Testis (tissue), 3 donors: Measurements from ENCODE around the gene SLC25A17. TPM values are rescaled to one million over a fixed set of nuclear protein-coding genes. Genes with fewer than 3 reads are reported as not detected.

Source experiments
- DNase-seq: peaks from one replicate; pipeline ENCODE4 v3.0.0-alpha.2; 2019
- H3K27ac ChIP-seq, 2 donors: fragments of 200-600 bp; sonication (generic); one replicate each; pipeline ENCODE4 v1.5.1; 2019
- H3K27me3 ChIP-seq: fragments of 200-600 bp; sonication (generic); one replicate; pipeline ENCODE4 v1.5.1; 2019
- H3K36me3 ChIP-seq: fragments of 200-600 bp; sonication (generic); one replicate; pipeline ENCODE4 v1.5.1; 2017; ENCODE audit warnings: low read depth; ENCODE audit errors: missing control alignments
- H3K4me1 ChIP-seq: fragments of 200-600 bp; sonication (generic); one replicate; pipeline ENCODE4 v1.5.1; 2019
- H3K4me3 ChIP-seq, 2 donors: fragments of 200-600 bp; sonication (generic); one replicate each; pipeline ENCODE4 v1.5.1; 2017 to 2019
- H3K9me3 ChIP-seq: fragments of 200-600 bp; sonication (generic); one replicate; pipeline ENCODE4 v1.5.1; 2017
- CTCF ChIP-seq, 3 experiments: fragments of 450-650 bp in 2 of 3; fragments of 200-600 bp in 1 of 3; sonication (generic) in 1 of 3; IDR thresholded peaks; one replicate each; pipeline ENCODE4 v1.5.1; 2016 to 2019; ENCODE audit warnings: antibody characterized with exemption in 3 of 3, mild to moderate bottlenecking in 2 of 3, moderate library complexity in 1 of 3
- POLR2A ChIP-seq: fragments of 450-650 bp; IDR thresholded peaks from one replicate; pipeline ENCODE4 v1.6.1; 2017; ENCODE audit warnings: antibody characterized with exemption, mild to moderate bottlenecking, moderate library complexity
- WGBS, 2 donors: methylation state at CpG; one replicate each; pipeline ENCODE4 v1.1.5; 2018; 5-methylcytosine and 5-hydroxymethylcytosine counted together
- intact Hi-C: fragments of 100-400 bp; cut with DNase I; formaldehyde crosslinking; loops from one replicate; pipeline ENCODE4 v1.15.1; 2023; ENCODE audit warnings: low total_unique reads
- polyA plus RNA-seq: library from polyadenylated mRNA; stranded (reverse); fragments of 350-450 nt; fragmentation: Illumina TruSeq; extraction: RNeasy Lipid Tissue Mini Kit (QIAGEN cat#74804); gene quantifications from one replicate; pipeline ENCODE4 v1.2.3, GENCODE V29; 2014; ENCODE audit warnings: low read depth, low replicate concordance; ENCODE audit not compliant: insufficient read depth
- total RNA-seq, 2 donors: library from RNA; depleted of rRNA; stranded (reverse); fragments of >200 nt; gene quantifications; one replicate each; pipeline ENCODE4 v1.2.3, GENCODE V29; 2016

Gene SLC25A17
- total and polyA plus RNA-seq, 3 donors from 2014 or later = 33.8 to 42.8 (median 36.1) TPM

- Histone ChIP-seq H3K36me3 (no peaks in the 10 kb centered on the region), H3K4me1 (peaks cover 8% of the 10 kb centered on the region), H3K4me3 (no peak overlapping the region), H3K9me3 (no peaks in the 10 kb centered on the region), H3K27ac (no peak overlapping the region), H3K27me3 (no peaks in the 10 kb centered on the region)
- no peak for DNase-seq
- no peak for TF ChIP-seq POLR2A
- no peak for TF ChIP-seq CTCF (IDR thresholded peaks at IDR 0.05)
- WGBS, 2 donors = 89 to 93% methylated on average over 3 of the region's 3 CpGs
- intact Hi-C loops = no loop called here
These were observed 20.1 kb downstream of the SLC25A17 start for GRCh38 chr22:40799008-40799407.

GRCh38 chr22:40797427-40797826 lies 21.7 kb downstream of the SLC25A17 start:
- no peak for TF ChIP-seq POLR2A
- no peak for TF ChIP-seq CTCF (IDR thresholded peaks at IDR 0.05)
- 94 to 95% methylated on average over 1 of the region's 1 CpG for WGBS, 2 donors

GRCh38 chr22:40792451-40792850 lies 26.7 kb downstream of the SLC25A17 start:
- Histone ChIP-seq H3K4me3 (no peak overlapping the region), H3K27me3 (no peaks in the 10 kb centered on the region), H3K9me3 (no peaks in the 10 kb centered on the region), H3K36me3 (no peaks in the 10 kb centered on the region), H3K4me1 (no peaks in the 10 kb centered on the region), H3K27ac (no peak overlapping the region)
- DNase-seq = no peak
- intact Hi-C loops = no loop called here
- TF ChIP-seq POLR2A (no peak), CTCF (IDR thresholded peaks at IDR 0.05) (no peak)
- WGBS, 2 donors = 54 to 73% methylated on average over 2 of the region's 2 CpGs

More at GRCh38 chr22:40797427-40797826, 21.7 kb downstream of the SLC25A17 start:
- intact Hi-C loops = no loop called here
- no peak overlapping the region for H3K27ac ChIP-seq
- H3K27me3 ChIP-seq = no peaks in the 10 kb centered on the region
- no peak for DNase-seq
- peaks cover 8% of the 10 kb centered on the region for H3K4me1 ChIP-seq
- no peaks in the 10 kb centered on the region for H3K36me3 ChIP-seq
- H3K9me3 ChIP-seq = no peaks in the 10 kb centered on the region
- H3K4me3 ChIP-seq = no peak overlapping the region

GRCh38 chr22:40791241-40791640 lies 27.9 kb downstream of the SLC25A17 start:
- DNase-seq = no peak
- intact Hi-C loops = no loop called here
- Histone ChIP-seq H3K27ac (no peak overlapping the region), H3K4me1 (no peaks in the 10 kb centered on the region), H3K36me3 (no peaks in the 10 kb centered on the region), H3K27me3 (no peaks in the 10 kb centered on the region), H3K9me3 (no peaks in the 10 kb centered on the region), H3K4me3 (no peak overlapping the region)
- TF ChIP-seq CTCF (IDR thresholded peaks at IDR 0.05) = no peak
- TF ChIP-seq POLR2A = no peak

GRCh38 chr22:40789131-40789530 lies 30.0 kb downstream of the SLC25A17 start:
- 96 to 98% methylated on average over 18 to 22 of the region's 22 CpGs for WGBS, 2 donors
- Histone ChIP-seq H3K27ac (no peak overlapping the region), H3K4me1 (no peaks in the 10 kb centered on the region), H3K4me3 (no peak overlapping the region), H3K9me3 (no peaks in the 10 kb centered on the region), H3K27me3 (no peaks in the 10 kb centered on the region), H3K36me3 (no peaks in the 10 kb centered on the region)
- intact Hi-C loops = no loop called here
- no peak for DNase-seq
- TF ChIP-seq POLR2A = no peak
- no peak for TF ChIP-seq CTCF (IDR thresholded peaks at IDR 0.05)
